UCSD-AML1 (cell line): ENCODE data around the gene LCE3E.
"Not testable (repeated sequence)": the region's sequence is repeated elsewhere in the genome, so short reads cannot be mapped to it uniquely, and the experiment has no call there.

Source experiments
- DNase-seq: peaks from one replicate; lab custom pipeline; 2025; ENCODE audit not compliant: unreplicated experiment; lab: John Stamatoyannopoulos, UW

The LCE3E gene

GRCh38 chr1:152566681-152567080 is at the start of gene LCE3E:
Gene LCE3E, minus strand, starts transcription at chr1:152566780. Its CDS starts 572 bp downstream, at chr1:152566208.
- DNase-seq = no peak

- DNase-seq = no peak
Measured at GRCh38 chr1:152613511-152613910, 46.9 kb upstream of the LCE3E start, which contains the start of gene LCE3B. Gene LCE3B, plus strand, starts transcription at chr1:152613811. Its CDS starts 0 bp downstream, at chr1:152613811.

- no peak for DNase-seq
Measured at GRCh38 chr1:152599934-152600333, 33.4 kb upstream of the LCE3E start, which contains the start of gene LCE3C. Gene LCE3C, plus strand, starts transcription at chr1:152600234. Its CDS starts 498 bp downstream, at chr1:152600732.

- no peak for DNase-seq
Measured at GRCh38 chr1:152596986-152597385, 30.4 kb upstream of the LCE3E start.

- DNase-seq = no peak
Measured at GRCh38 chr1:152585586-152585985, 19.0 kb upstream of the LCE3E start.

- DNase-seq = no peak
Measured at GRCh38 chr1:152582647-152583046, 16.1 kb upstream of the LCE3E start.

GRCh38 chr1:152580433-152580832 is 13.9 kb upstream of the LCE3E start, which contains the start of gene LCE3D:
Gene LCE3D, minus strand, starts transcription at chr1:152580516. Its CDS starts 580 bp downstream, at chr1:152579936.
- DNase-seq = no peak

GRCh38 chr1:152579526-152579925 is 12.9 kb upstream of the LCE3E start:
- not testable (repeated sequence) for DNase-seq

GRCh38 chr1:152577168-152577567 is 10.6 kb upstream of the LCE3E start:
- no peak for DNase-seq

- no peak for DNase-seq
Measured at GRCh38 chr1:152565535-152566215, 905 bp downstream of the LCE3E start.

- DNase-seq = no peak
Measured at GRCh38 chr1:152565115-152565514, 1.5 kb downstream of the LCE3E start.

GRCh38 chr1:152548358-152548757 is 18.2 kb downstream of the LCE3E start:
- not testable (repeated sequence) for DNase-seq

GRCh38 chr1:152546704-152547103 is 19.9 kb downstream of the LCE3E start:
- no peak for DNase-seq

GRCh38 chr1:152543820-152544219 is 22.8 kb downstream of the LCE3E start:
- no peak for DNase-seq

- DNase-seq = no peak
Measured at GRCh38 chr1:152539901-152540300, 26.7 kb downstream of the LCE3E start.

GRCh38 chr1:152537496-152537895 is 29.1 kb downstream of the LCE3E start:
- no peak for DNase-seq

GRCh38 chr1:152535774-152536173 is 30.8 kb downstream of the LCE3E start:
- no peak for DNase-seq

GRCh38 chr1:152533327-152533938 is 33.1 kb downstream of the LCE3E start:
- peak; percentile 28 for DNase-seq

- no peak for DNase-seq
Measured at GRCh38 chr1:152525080-152525641, 41.4 kb downstream of the LCE3E start.

- no peak for DNase-seq
Measured at GRCh38 chr1:152520561-152521090, 46.0 kb downstream of the LCE3E start.

- DNase-seq = no peak
Measured at GRCh38 chr1:152519851-152520250, 46.7 kb downstream of the LCE3E start.
